ENCODE data around the gene NEDD9. TPM values are rescaled to one million over a fixed set of nuclear protein-coding genes. Genes with fewer than 3 reads are reported as not detected.

NEDD9 gene
- total and polyA plus RNA-seq, 2 of the 13 experiments (the other 11 are each of a cell fraction or from before 2014, with no cell fraction given): 27.1 to 389 TPM

DNA sequence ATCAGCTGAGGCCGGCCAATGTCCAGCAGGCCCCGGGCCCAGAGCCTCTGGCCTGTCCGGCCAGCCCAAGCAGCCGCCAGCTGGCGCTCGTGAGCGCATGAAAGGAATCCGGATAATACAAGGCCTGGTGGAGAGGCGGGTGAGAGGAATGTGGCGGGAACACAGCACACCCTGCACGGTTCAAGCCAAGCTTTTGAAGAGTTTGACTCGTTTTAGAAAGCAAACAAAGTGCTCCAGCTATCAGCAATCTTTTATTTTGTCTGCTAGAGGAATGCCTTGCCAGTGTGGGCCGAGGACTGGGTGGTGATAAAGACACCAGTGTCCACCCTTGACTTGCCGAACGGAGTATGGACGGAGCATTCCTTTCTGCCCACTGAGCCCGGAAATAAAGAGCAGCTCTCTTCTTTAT lies 9.3 kb upstream of the NEDD9 start (continued):
- TF ChIP-seq, protein P1, sequence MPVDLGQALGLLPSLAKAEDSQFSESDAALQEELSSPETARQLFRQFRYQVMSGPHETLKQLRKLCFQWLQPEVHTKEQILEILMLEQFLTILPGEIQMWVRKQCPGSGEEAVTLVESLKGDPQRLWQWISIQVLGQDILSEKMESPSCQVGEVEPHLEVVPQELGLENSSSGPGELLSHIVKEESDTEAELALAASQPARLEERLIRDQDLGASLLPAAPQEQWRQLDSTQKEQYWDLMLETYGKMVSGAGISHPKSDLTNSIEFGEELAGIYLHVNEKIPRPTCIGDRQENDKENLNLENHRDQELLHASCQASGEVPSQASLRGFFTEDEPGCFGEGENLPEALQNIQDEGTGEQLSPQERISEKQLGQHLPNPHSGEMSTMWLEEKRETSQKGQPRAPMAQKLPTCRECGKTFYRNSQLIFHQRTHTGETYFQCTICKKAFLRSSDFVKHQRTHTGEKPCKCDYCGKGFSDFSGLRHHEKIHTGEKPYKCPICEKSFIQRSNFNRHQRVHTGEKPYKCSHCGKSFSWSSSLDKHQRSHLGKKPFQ (CRISPR knock-in tag; IDR thresholded peaks at IDR 0.05; ENCODE audit: insufficient replicate concordance): peak; percentile 44
- TF ChIP-seq NCOR1 (IDR thresholded peaks at IDR 0.05; ENCODE audit: borderline replicate concordance, low read length) (no peak), TEAD3 (CRISPR knock-in tag; optimal IDR thresholded peaks at IDR 0.05; ENCODE audit: borderline replicate concordance) (peak; percentile 94), KLF11 (CRISPR knock-in tag; IDR thresholded peaks at IDR 0.05) (0 out of 2 replicates have a peak, but pooled peaks have one; percentile 67), ZSCAN31 (CRISPR knock-in tag; IDR thresholded peaks at IDR 0.05; ENCODE audit: low read depth) (peak; percentile 96), ZSCAN21 (CRISPR knock-in tag; IDR thresholded peaks at IDR 0.05; ENCODE audit: borderline replicate concordance) (no peak; the same call in none of the 2 replicates), TSC22D2 (CRISPR knock-in tag; IDR thresholded peaks at IDR 0.05; ENCODE audit: borderline replicate concordance) (0 out of 2 replicates have a peak, but pooled peaks have one; percentile 81), ZNF615 (CRISPR knock-in tag; IDR thresholded peaks at IDR 0.05; ENCODE audit: borderline replicate concordance) (peak; percentile 90), NFIB (CRISPR knock-in tag; IDR thresholded peaks at IDR 0.05; ENCODE audit: borderline replicate concordance) (no peak), CC2D1A (CRISPR knock-in tag; IDR thresholded peaks at IDR 0.05) (no peak), NR2F6 (IDR thresholded peaks at IDR 0.05) (0 out of 2 replicates have a peak, but pooled peaks have one; percentile 37), NR2F6 (CRISPR knock-in tag; IDR thresholded peaks at IDR 0.05) (peak; percentile 64), ZFYVE20 (CRISPR knock-in tag; IDR thresholded peaks at IDR 0.05; ENCODE audit: borderline replicate concordance, low read depth) (no peak), ZNF629 (CRISPR knock-in tag; conservative IDR thresholded peaks at IDR 0.05) (peak; percentile 26; the same call in 1 of the 2 replicates)
- TF ChIP-seq, protein P2, sequence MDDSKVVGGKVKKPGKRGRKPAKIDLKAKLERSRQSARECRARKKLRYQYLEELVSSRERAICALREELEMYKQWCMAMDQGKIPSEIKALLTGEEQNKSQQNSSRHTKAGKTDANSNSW (CRISPR knock-in tag; IDR thresholded peaks at IDR 0.05; ENCODE audit: borderline replicate concordance): no peak
- TF ChIP-seq, protein P3, sequence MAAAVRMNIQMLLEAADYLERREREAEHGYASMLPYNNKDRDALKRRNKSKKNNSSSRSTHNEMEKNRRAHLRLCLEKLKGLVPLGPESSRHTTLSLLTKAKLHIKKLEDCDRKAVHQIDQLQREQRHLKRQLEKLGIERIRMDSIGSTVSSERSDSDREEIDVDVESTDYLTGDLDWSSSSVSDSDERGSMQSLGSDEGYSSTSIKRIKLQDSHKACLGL (CRISPR knock-in tag; IDR thresholded peaks at IDR 0.05): 0 out of 2 replicates have a peak, but pooled peaks have one; percentile 24
- TF ChIP-seq, protein P4, sequence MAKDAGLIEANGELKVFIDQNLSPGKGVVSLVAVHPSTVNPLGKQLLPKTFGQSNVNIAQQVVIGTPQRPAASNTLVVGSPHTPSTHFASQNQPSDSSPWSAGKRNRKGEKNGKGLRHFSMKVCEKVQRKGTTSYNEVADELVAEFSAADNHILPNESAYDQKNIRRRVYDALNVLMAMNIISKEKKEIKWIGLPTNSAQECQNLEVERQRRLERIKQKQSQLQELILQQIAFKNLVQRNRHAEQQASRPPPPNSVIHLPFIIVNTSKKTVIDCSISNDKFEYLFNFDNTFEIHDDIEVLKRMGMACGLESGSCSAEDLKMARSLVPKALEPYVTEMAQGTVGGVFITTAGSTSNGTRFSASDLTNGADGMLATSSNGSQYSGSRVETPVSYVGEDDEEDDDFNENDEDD (CRISPR knock-in tag; IDR thresholded peaks at IDR 0.05; ENCODE audit: borderline replicate concordance): peak; percentile 97
- TF ChIP-seq, protein P5, sequence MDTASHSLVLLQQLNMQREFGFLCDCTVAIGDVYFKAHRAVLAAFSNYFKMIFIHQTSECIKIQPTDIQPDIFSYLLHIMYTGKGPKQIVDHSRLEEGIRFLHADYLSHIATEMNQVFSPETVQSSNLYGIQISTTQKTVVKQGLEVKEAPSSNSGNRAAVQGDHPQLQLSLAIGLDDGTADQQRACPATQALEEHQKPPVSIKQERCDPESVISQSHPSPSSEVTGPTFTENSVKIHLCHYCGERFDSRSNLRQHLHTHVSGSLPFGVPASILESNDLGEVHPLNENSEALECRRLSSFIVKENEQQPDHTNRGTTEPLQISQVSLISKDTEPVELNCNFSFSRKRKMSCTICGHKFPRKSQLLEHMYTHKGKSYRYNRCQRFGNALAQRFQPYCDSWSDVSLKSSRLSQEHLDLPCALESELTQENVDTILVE (CRISPR knock-in tag; IDR thresholded peaks at IDR 0.05): peak; percentile 77; the same call in 1 of the 2 replicates
- TF ChIP-seq, protein P6, sequence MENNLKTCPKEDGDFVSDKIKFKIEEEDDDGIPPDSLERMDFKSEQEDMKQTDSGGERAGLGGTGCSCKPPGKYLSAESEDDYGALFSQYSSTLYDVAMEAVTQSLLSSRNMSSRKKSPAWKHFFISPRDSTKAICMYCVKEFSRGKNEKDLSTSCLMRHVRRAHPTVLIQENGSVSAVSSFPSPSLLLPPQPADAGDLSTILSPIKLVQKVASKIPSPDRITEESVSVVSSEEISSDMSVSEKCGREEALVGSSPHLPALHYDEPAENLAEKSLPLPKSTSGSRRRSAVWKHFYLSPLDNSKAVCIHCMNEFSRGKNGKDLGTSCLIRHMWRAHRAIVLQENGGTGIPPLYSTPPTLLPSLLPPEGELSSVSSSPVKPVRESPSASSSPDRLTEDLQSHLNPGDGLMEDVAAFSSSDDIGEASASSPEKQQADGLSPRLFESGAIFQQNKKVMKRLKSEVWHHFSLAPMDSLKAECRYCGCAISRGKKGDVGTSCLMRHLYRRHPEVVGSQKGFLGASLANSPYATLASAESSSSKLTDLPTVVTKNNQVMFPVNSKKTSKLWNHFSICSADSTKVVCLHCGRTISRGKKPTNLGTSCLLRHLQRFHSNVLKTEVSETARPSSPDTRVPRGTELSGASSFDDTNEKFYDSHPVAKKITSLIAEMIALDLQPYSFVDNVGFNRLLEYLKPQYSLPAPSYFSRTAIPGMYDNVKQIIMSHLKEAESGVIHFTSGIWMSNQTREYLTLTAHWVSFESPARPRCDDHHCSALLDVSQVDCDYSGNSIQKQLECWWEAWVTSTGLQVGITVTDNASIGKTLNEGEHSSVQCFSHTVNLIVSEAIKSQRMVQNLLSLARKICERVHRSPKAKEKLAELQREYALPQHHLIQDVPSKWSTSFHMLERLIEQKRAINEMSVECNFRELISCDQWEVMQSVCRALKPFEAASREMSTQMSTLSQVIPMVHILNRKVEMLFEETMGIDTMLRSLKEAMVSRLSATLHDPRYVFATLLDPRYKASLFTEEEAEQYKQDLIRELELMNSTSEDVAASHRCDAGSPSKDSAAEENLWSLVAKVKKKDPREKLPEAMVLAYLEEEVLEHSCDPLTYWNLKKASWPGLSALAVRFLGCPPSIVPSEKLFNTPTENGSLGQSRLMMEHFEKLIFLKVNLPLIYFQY (CRISPR knock-in tag; IDR thresholded peaks at IDR 0.05; ENCODE audit: borderline replicate concordance): peak; percentile 67; the same call in 1 of the 2 replicates
- TF ChIP-seq, protein P7, sequence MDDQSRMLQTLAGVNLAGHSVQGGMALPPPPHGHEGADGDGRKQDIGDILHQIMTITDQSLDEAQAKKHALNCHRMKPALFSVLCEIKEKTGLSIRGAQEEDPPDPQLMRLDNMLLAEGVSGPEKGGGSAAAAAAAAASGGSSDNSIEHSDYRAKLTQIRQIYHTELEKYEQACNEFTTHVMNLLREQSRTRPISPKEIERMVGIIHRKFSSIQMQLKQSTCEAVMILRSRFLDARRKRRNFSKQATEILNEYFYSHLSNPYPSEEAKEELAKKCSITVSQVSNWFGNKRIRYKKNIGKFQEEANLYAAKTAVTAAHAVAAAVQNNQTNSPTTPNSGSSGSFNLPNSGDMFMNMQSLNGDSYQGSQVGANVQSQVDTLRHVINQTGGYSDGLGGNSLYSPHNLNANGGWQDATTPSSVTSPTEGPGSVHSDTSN (CRISPR knock-in tag; IDR thresholded peaks at IDR 0.05; ENCODE audit: borderline replicate concordance): 0 out of 2 replicates have a peak, but pooled peaks have one; percentile 61

Data from HepG2 (cell line).